HEK293T (cell line): ENCODE measurements around the gene COL1A1.

Source experiments
- ARNT ChIP-seq: fragments of 450-650 bp; IDR thresholded peaks from 2 replicates; pipeline ENCODE4 v1.6.1; 2017; ENCODE audit warnings: mild to moderate bottlenecking
- ELF4 ChIP-seq: fragments of 450-650 bp; IDR thresholded peaks from 2 replicates; pipeline ENCODE4 v1.6.1; 2017; ENCODE audit warnings: antibody characterized with exemption
- FOXA1 ChIP-seq: fragments of 450-650 bp; IDR thresholded peaks from 2 replicates; pipeline ENCODE4 v1.6.1; 2016; ENCODE audit warnings: mild to moderate bottlenecking
- HDGF ChIP-seq: fragments of 450-650 bp; IDR thresholded peaks from 2 replicates; pipeline ENCODE4 v1.6.1; 2017; ENCODE audit warnings: antibody characterized with exemption, borderline replicate concordance
- L3MBTL2 ChIP-seq: fragments of 450-650 bp; conservative IDR thresholded peaks from 2 replicates; pipeline ENCODE4 v1.6.1; 2016; ENCODE audit warnings: mild to moderate bottlenecking
- LEF1 ChIP-seq: fragments of 450-650 bp; IDR thresholded peaks from 2 replicates; pipeline ENCODE4 v1.6.1; 2017; ENCODE audit warnings: mild to moderate bottlenecking, borderline replicate concordance
- NFRKB ChIP-seq: fragments of 450-650 bp; IDR thresholded peaks from 2 replicates; pipeline ENCODE4 v1.6.1; 2016; ENCODE audit warnings: mild to moderate bottlenecking, moderate library complexity
- PKNOX1 ChIP-seq: fragments of 450-650 bp; IDR thresholded peaks from 2 replicates; pipeline ENCODE4 v1.6.1; 2016
- SP1 ChIP-seq: fragments of 450-650 bp; IDR thresholded peaks from 2 replicates; pipeline ENCODE4 v1.6.1; 2017
- SUZ12 ChIP-seq: fragments of 450-650 bp; IDR thresholded peaks from 2 replicates; pipeline ENCODE4 v1.6.1; 2016; ENCODE audit warnings: mild to moderate bottlenecking
- TARDBP ChIP-seq: fragments of 450-650 bp; IDR thresholded peaks from 2 replicates; pipeline ENCODE4 v1.6.1; 2016

DNA sequence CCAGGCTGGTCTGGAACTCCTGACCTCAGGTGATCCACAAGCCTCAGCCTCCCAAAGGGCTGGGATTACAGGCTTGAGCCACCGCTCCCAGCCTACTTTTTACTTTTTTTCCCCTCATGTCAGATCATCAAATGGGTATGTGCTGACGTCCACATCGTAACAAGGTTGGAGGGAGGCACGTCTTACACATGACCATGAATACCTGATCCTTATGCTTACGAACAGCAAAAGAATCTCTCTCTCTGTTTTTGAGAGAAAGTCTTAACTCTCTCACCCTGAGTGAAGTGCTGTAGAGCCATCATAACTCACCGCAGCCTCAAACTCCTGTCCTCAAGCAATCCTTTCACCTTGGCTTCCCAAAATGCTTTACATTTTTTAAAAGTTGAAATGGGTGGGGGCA lies 43.3 kb upstream of the COL1A1 start:
- TF ChIP-seq ELF4 (no peak), LEF1 (no peak), ARNT (no peak), TARDBP (no peak), FOXA1 (no peak), NFRKB (no peak), SUZ12 (no peak), SP1 (no peak), PKNOX1 (no peak), L3MBTL2 (no peak), HDGF (no peak)
